ENCODE measurements around the gene KLHDC7B. TPM values are rescaled to one million over a fixed set of nuclear protein-coding genes. Genes with fewer than 3 reads are reported as not detected.
A peak's percentile ranks its signal among the peaks of the same experiment; 100 is the strongest.

The KLHDC7B gene
- total and polyA plus RNA-seq, 2 of the 13 experiments (the other 11 are each of a cell fraction or from before 2014, with no cell fraction given), result 0.11 TPM; not detected in 1

DNA sequence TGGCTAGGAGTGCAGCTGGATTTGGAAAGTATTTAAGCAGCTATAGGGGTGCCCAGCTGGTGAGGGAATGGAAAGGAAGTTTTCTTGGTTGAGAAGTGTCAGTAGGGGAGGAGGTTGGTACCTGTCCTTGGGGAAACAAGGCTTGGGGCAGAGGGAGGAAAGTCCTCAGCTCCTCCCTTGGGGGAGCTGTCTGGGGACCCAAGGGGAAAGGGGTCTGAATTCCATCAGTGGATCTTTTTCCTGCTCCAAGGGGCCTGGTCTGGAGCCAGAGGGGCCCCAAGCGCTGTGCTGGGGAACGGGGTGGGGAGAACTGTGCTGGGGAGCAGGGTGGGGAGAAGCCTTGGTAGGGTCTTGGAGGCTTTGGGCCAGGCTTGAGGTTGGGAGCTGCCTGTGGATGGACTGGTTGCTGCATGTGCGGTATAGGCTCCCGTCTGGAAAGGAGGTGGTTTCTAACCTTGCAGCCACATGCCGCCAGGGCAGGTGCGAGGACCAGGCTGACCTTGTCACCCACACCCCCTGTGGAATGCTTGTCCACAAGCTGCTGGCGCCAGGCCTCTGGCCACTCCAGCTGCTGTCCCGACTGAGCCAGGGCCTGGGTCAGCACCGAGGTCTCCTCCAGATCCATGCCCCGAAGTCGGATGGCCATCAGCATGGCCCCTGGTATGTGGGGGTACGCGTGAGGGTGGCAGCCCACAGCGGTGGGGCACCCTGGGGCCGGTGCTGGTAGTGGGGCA lies 16.9 kb upstream of the KLHDC7B start (continued):
- TF ChIP-seq, protein P1, sequence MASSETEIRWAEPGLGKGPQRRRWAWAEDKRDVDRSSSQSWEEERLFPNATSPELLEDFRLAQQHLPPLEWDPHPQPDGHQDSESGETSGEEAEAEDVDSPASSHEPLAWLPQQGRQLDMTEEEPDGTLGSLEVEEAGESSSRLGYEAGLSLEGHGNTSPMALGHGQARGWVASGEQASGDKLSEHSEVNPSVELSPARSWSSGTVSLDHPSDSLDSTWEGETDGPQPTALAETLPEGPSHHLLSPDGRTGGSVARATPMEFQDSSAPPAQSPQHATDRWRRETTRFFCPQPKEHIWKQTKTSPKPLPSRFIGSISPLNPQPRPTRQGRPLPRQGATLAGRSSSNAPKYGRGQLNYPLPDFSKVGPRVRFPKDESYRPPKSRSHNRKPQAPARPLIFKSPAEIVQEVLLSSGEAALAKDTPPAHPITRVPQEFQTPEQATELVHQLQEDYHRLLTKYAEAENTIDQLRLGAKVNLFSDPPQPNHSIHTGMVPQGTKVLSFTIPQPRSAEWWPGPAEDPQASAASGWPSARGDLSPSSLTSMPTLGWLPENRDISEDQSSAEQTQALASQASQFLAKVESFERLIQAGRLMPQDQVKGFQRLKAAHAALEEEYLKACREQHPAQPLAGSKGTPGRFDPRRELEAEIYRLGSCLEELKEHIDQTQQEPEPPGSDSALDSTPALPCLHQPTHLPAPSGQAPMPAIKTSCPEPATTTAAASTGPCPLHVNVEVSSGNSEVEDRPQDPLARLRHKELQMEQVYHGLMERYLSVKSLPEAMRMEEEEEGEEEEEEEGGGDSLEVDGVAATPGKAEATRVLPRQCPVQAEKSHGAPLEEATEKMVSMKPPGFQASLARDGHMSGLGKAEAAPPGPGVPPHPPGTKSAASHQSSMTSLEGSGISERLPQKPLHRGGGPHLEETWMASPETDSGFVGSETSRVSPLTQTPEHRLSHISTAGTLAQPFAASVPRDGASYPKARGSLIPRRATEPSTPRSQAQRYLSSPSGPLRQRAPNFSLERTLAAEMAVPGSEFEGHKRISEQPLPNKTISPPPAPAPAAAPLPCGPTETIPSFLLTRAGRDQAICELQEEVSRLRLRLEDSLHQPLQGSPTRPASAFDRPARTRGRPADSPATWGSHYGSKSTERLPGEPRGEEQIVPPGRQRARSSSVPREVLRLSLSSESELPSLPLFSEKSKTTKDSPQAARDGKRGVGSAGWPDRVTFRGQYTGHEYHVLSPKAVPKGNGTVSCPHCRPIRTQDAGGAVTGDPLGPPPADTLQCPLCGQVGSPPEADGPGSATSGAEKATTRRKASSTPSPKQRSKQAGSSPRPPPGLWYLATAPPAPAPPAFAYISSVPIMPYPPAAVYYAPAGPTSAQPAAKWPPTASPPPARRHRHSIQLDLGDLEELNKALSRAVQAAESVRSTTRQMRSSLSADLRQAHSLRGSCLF (CRISPR knock-in tag; IDR thresholded peaks at IDR 0.05; ENCODE audit: borderline replicate concordance), result no peak
- peak; percentile 88 for TF ChIP-seq PRMT3 (CRISPR knock-in tag; IDR thresholded peaks at IDR 0.05; ENCODE audit: borderline replicate concordance, low read depth)
- TF ChIP-seq, protein P2, sequence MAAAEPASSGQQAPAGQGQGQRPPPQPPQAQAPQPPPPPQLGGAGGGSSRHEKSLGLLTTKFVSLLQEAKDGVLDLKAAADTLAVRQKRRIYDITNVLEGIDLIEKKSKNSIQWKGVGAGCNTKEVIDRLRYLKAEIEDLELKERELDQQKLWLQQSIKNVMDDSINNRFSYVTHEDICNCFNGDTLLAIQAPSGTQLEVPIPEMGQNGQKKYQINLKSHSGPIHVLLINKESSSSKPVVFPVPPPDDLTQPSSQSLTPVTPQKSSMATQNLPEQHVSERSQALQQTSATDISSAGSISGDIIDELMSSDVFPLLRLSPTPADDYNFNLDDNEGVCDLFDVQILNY (CRISPR knock-in tag; conservative IDR thresholded peaks at IDR 0.05), result no peak
- no peak for TF ChIP-seq CHD2 (IDR thresholded peaks at IDR 0.05; ENCODE audit: low read depth, low read length)
- TF ChIP-seq SMARCE1 (IDR thresholded peaks at IDR 0.05; ENCODE audit: borderline replicate concordance), result no peak
- no peak for TF ChIP-seq JUND (CRISPR knock-in tag; IDR thresholded peaks at IDR 0.05)
- TF ChIP-seq, protein P3, sequence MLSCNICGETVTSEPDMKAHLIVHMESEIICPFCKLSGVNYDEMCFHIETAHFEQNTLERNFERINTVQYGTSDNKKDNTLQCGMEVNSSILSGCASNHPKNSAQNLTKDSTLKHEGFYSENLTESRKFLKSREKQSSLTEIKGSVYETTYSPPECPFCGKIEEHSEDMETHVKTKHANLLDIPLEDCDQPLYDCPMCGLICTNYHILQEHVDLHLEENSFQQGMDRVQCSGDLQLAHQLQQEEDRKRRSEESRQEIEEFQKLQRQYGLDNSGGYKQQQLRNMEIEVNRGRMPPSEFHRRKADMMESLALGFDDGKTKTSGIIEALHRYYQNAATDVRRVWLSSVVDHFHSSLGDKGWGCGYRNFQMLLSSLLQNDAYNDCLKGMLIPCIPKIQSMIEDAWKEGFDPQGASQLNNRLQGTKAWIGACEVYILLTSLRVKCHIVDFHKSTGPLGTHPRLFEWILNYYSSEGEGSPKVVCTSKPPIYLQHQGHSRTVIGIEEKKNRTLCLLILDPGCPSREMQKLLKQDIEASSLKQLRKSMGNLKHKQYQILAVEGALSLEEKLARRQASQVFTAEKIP (CRISPR knock-in tag; IDR thresholded peaks at IDR 0.05; ENCODE audit: borderline replicate concordance), result no peak
- peak; percentile 4; the same call in 1 of the 2 replicates for TF ChIP-seq POLR2AphosphoS5 (IDR thresholded peaks at IDR 0.05; ENCODE audit: low read depth, low read length)
- TF ChIP-seq FOXA1 (IDR thresholded peaks at IDR 0.05), result no peak
- TF ChIP-seq FOXA1 (CRISPR knock-in tag; IDR thresholded peaks at IDR 0.05), result no peak
- TF ChIP-seq, protein P4, sequence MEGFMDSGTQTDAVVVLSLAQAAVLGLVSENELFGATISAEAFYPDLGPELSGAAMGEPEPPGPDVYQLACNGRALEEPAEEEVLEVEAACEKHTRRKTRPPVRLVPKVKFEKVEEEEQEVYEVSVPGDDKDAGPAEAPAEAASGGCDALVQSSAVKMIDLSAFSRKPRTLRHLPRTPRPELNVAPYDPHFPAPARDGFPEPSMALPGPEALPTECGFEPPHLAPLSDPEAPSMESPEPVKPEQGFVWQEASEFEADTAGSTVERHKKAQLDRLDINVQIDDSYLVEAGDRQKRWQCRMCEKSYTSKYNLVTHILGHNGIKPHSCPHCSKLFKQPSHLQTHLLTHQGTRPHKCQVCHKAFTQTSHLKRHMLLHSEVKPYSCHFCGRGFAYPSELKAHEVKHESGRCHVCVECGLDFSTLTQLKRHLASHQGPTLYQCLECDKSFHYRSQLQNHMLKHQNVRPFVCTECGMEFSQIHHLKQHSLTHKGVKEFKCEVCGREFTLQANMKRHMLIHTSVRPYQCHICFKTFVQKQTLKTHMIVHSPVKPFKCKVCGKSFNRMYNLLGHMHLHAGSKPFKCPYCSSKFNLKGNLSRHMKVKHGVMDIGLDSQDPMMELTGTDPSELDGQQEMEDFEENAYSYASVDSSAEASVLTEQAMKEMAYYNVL (CRISPR knock-in tag; IDR thresholded peaks at IDR 0.05; ENCODE audit: borderline replicate concordance), result peak; percentile 13; the same call in 1 of the 2 replicates
- no peak for TF ChIP-seq ZNF672 (CRISPR knock-in tag; IDR thresholded peaks at IDR 0.05)
- no peak for TF ChIP-seq RFX5 (IDR thresholded peaks at IDR 0.05; ENCODE audit: low read depth, low read length)
- TF ChIP-seq ZBTB3 (CRISPR knock-in tag; IDR thresholded peaks at IDR 0.05; ENCODE audit: borderline replicate concordance, low read depth), result no peak
- no peak for TF ChIP-seq PAX8 (CRISPR knock-in tag; IDR thresholded peaks at IDR 0.05; ENCODE audit: borderline replicate concordance)
- TF ChIP-seq TCF7L2 (IDR thresholded peaks at IDR 0.05; ENCODE audit: low read depth, low read length), result no peak
- TF ChIP-seq ZNF614 (CRISPR knock-in tag; IDR thresholded peaks at IDR 0.05; ENCODE audit: borderline replicate concordance), result no peak
- TF ChIP-seq ZNF12 (CRISPR knock-in tag; IDR thresholded peaks at IDR 0.05), result no peak
- no peak for TF ChIP-seq TBX3 (IDR thresholded peaks at IDR 0.05; ENCODE audit: borderline replicate concordance)
- peak; percentile 32; the same call in 1 of the 2 replicates for TF ChIP-seq ZSCAN21 (CRISPR knock-in tag; IDR thresholded peaks at IDR 0.05; ENCODE audit: borderline replicate concordance)
- no peak for TF ChIP-seq ZNF251 (CRISPR knock-in tag; IDR thresholded peaks at IDR 0.05)
